ENCODE results near the gene SENP7.
"Not testable (repeated sequence)": the region's sequence is repeated elsewhere in the genome, so short reads cannot be mapped to it uniquely, and the experiment has no call there.

Gene SENP7

DNA sequence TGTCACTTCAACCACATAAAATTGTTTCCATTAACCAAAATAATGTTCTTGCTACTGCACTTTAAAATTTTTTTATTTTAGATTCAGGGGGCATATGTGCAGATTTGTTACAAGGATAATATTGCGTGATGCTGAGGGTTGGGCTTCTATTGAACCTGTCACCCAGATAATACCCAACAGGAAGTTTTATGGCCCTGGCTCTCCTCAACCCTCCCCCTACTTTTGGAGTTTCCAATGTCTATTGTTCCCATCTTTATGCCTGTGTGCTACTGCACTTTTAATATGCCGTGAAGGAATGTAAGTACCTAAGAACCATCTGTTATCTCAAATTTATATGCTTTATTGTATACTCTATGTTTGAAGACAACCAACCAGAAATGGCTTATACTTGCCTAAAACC is 150.6 kb downstream of the SENP7 start:
- no peak for DNase-seq (ENCODE audit: low read depth in 2 of 2, low spot score in 1 of 2)

DNA sequence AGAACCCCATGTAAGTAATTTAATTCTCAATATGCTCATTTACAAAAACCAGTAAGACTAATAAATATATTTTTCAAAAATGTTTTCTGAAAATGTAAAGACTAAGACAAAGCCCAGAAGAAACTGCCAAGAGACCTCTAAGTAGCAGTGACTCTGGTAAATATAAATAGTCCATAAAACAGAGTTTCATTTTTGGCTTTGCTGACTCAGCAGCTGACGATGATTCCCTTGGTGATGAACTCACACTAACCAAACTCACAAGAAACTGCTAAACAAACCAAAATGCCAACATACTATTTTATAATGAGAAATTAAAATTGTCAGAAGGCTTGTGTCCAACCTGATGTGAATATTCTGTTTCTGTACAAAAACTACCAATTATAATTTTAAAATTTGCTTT is 161.2 kb downstream of the SENP7 start:
- no peak for DNase-seq (ENCODE audit: low read depth in 2 of 2, low spot score in 1 of 2)

DNA sequence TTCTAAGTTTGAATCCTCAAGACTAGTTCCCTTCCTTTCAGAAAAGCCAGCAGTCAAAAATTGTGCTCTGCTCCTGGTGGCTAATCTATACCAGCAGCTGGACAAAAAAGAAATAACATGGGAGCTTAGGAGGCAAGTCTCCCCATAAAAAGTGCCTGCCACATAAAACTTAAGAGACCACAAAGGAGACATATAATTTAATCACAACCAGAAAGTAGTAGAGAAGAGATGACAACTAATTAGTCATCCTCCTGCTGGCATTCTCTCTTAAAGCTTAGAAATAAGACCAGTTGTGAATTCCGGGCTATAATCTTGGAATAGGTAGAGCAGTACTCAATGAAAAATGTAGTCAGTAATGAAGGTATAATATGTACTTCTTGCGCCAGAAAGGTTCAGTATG is 172.4 kb downstream of the SENP7 start:
- no peak for DNase-seq (ENCODE audit: low read depth in 2 of 2, low spot score in 1 of 2)

DNA sequence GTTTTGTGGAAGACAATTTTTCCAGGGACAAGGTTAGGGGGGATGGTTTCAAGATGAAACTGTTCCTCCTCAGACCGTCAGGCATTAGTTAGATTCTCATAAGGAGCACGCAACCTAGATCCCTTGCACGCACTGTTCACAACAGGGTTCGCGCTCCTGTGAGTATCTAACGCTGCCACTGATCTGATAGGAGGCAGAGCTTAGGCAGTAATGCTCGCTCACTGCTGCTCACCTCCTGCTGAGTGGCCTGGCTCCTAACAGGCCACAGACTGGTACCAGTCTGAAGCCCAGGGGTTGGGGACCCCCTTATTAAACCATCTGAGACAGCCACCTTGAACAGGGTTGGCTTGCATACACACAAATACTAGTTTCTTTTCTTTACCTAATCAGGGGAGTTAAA is 179.1 kb downstream of the SENP7 start:
- no peak for DNase-seq (ENCODE audit: low read depth in 2 of 2, low spot score in 1 of 2)

DNA sequence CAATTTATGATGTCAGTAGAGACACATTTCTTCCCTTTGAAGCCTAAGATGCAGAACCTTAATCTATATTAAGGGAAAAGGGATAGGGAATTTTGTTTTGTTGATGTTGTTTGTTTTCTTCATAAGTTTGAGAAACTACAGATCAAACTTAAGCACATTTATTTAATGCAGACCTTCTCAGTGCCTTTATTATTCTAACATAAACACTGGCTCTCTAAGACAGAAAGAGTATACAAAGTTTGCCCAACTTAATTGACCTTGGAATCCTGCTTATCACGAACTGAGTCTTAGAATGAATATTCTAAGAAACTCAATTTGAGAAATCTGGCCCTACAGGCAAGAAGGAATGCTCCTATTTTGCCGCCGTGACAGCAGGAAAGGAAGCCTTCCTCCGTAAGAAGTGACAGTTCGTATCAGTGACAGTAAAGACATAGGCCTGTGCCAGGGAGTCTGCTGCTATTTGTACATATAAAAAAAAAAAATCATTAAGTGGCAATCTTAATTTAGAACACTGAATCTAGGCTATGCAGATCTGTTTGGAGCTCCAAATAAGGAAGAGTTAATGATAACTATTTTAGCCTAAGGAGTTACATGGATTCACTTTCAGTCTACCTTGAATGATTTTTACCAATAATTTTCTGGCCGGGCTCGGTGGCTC is 183.9 kb downstream of the SENP7 start:
- no peak for DNase-seq (ENCODE audit: low read depth in 2 of 2, low spot score in 1 of 2)

DNA sequence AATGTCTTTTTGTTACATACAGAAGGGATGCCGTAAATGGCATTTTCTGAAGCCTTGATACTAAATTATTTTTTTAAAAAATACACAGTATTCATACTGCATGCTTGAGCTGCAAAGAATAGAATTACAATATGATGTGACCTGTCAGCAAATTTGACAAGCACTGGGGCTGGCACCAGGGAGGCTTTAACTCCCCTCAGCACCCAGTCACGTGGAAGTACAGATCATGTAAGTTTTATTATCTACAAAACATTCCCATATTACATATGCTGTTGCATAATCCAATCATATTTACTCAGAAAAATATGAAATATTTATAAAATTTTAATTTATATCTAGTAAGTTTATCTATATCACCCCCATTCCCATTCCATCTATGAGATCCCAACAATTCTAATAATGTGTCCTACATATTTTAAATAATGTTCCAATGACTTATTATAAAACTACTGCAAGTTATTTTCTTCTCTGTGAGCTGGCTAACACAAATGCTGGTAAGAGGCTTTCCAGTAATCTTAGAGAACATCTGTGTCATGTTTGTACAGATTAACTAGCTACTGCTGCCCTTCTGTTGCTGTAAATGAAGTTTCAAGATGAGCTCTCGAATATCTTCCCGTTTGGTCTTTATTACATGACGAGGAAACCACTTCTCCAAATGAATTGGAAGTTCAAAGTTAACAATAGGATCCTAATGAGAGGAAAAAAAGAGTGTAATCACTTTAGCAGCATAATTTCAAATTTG is 187.4 kb downstream of the SENP7 start:
- no peak for DNase-seq (ENCODE audit: low read depth in 2 of 2, low spot score in 1 of 2)

DNA sequence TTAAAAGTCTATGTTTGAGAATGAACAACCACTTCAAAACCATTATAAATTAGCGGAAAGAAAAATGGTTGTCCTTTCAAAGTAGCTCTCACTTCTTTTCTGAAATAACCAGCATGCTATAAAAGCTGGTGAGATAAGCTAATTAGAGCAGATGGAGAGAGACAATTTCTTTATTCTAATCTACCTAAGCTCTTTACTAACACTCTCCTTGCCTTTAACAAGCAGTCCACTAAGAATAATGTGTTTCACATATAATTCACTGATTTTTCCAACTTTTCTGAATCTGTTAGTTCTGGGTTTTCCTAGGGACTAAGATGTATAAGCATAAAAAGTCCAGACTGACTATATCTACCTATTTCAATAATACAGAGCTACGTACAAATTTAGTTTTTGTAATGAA is 192.5 kb downstream of the SENP7 start, which contains the start of gene IMPG2:
IMPG2 (minus strand) TSS at position 101 of the 400 bp plus-strand sequence. CDS start 203 bp downstream, outside the sequence.
- DNase-seq (ENCODE audit: low read depth in 2 of 2, low spot score in 1 of 2) = no peak

DNA sequence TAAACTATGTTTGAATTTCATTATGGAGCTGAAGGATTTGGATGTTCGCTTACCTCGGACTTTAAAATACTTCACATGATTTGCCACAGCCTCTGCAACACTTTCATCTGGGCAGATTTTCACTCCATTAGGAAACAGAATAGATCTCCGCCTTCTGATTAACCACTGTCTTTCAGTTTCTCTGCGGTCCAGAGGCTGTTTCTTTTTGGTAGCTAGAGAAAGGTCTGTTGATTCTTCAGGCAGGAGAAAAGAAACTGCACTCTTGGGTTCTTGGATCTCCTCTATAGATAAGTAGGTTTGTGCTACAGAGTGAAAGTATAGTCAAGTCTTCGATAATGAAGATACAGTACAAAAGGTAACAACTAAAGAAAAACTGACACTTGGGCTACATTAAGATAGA is 193.5 kb downstream of the SENP7 start:
- no peak for DNase-seq (ENCODE audit: low read depth in 2 of 2, low spot score in 1 of 2)

DNA sequence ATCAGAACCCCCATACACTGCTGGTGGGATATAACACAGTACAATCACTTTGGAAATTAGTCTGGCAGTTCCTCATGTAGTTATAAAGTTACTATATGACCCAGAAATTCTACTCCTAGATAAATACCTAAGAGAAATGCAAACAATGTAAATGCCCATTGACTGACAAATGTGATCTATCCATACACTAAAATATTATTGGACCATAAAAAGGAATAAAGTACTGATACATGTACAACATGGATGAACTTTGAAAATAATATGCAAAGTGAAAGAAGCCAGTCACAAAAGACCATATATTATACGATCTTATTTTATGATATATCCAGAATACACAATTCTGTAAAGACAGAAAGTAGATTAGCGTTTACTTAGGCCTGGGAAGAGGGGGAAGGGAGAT is 200.5 kb downstream of the SENP7 start:
- DNase-seq (ENCODE audit: low read depth in 2 of 2, low spot score in 1 of 2) = no peak

DNA sequence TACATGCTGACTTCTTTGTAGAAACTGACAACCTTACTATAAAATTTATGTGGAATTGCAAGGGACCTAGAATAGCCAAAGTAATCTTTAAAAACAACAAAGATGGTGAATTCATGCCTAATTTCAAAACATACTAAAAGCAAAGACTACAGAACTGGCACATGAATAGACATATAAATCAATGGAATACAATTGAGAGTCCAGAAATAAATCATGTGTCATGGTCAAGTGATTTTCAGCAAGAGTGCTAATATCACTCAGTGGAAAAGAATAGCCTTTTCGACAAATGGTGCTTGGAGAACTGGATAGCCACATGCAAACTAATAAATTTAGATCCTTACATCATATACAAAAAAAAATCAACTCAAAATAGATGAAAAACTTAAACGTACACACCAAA is 201.3 kb downstream of the SENP7 start:
- DNase-seq (ENCODE audit: low read depth in 2 of 2, low spot score in 1 of 2) = no peak

DNA sequence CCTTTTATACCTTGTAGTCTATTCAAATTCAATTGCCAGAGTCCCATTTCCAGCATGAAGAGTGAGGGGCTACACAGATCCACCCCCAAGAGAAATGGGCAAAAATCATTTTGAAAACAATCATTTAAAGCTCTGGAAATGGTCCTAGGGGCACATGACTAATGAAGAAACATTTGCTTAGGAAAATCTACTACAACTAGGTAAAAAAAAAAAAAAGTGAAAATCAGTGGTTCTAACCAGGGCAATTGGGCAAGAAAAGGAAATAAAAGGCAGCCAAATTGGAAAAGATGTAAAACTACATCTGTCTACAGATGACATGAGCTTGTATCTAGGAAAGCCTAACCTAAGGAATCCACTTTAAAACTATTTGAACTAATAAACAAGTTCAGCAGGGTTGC is 202.0 kb downstream of the SENP7 start:
- DNase-seq (ENCODE audit: low read depth in 2 of 2, low spot score in 1 of 2) = no peak

DNA sequence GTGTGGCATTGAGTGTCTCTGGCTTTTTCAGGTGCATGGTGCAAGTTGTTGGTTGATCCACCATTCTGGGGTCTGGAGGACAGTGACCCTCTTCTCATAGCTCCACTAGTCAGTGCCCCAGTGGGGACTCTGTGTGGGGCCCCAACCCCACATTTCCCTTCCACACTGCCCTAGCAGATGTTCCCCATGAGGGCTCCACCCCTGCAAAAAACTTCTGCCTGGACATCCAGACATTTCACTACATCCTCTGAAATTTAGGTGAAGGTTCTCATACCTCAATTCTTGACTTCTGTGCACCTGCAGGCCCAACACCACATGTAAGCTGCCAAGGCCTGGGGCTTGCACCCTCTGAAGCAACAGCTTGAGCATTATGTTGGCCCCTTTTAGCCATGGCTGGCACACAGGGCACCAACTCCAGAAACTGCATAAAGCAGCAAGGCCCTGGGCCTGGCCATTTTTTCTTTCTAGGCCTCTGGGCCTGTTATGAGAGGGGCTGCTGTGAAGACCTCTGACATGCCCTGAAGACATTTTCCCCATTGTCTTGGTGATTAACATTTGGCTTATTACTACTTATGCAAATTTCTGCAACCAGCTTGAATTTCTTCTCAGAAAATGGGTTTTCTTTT is 204.8 kb downstream of the SENP7 start:
- not testable (repeated sequence) for DNase-seq (ENCODE audit: low read depth in 2 of 2, low spot score in 1 of 2)

DNA sequence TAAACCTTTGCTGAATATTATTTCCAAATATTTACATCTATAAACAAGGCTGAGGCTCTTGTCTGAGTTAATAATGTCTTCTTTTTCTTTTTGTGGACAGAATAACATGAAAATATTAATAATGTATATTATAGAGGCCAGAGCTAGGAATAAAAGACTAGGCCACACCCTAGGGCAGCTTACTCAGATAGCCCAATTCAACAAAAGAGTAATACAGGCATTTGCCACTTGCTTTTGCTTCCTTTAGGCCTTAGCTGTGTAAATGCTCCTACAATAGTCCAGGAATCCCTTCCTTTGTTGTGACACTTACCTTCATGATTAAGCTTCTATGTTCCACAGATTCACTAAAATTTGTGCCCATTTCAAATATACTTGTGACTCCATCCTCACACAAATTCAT is 209.2 kb downstream of the SENP7 start:
- no peak for DNase-seq (ENCODE audit: low read depth in 2 of 2, low spot score in 1 of 2)

DNA sequence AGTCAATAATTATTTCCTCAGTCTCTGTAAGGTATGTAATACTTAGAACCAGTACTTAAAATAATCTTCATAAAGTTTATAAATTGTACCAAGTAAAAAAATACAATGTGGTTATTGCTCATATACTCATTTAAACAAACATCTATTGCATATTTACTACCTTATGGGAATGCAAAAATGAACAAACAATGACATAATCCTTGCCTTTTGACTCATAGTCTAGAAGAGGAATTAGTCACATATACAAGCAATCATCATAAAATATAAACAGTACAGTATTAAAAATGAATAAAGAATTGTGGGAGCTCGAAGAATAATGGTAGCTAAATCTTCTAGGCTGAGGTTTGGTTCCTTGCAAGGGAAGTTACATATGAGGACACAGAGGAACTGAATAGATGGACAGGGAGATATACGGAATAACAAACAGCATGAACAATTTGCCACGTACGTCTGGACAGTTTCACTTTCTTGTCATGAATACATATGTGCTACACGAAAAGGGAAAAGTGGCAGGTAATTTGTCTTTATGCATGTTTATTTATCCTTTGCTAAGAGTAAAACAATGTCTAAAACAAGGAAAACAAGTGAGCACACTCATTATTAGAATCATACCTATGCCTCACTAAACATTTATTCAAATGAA is 209.8 kb downstream of the SENP7 start:
- DNase-seq (ENCODE audit: low read depth in 2 of 2, low spot score in 1 of 2) = no peak

DNA sequence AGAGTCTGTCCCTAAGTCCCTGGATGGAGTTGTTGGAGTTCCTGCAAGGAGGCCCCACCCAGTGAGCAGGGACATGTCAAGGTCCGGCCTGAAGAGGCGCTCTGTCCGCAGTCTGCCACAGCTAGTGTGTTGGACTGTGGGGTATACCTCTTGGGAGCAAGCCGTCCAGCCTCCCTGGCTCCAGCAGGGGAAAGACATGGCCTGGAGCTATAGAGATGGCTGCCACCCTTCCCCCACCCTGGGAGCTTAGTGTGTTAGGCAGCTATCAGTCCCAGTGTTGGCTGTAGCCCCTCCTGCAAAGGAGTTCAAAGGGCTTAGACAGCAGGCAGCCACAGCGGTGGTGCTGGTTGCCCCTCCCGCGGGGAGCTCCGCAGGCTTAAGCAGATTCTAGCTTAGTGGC is 212.9 kb downstream of the SENP7 start:
- no peak for DNase-seq (ENCODE audit: low read depth in 2 of 2, low spot score in 1 of 2)

DNA sequence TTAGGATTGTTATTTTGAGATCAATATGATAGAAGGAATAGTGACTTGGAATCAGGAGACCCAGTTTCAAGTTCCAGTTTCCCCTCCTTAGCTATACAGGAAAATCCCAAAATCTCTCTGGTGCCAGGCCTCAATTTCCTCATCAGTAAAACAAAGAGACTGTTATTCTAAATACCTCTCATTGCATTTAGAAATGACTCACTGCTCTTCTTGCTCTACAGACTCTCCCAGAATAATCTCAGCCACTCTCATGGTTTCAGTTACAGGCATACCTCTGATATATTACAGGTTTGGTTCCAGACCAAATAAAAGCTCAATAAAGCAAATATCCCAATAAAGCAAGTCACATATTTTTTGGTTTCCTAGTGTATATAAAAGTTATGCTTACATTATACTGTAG is 221.0 kb downstream of the SENP7 start:
- no peak for DNase-seq (ENCODE audit: low read depth in 2 of 2, low spot score in 1 of 2)

DNA sequence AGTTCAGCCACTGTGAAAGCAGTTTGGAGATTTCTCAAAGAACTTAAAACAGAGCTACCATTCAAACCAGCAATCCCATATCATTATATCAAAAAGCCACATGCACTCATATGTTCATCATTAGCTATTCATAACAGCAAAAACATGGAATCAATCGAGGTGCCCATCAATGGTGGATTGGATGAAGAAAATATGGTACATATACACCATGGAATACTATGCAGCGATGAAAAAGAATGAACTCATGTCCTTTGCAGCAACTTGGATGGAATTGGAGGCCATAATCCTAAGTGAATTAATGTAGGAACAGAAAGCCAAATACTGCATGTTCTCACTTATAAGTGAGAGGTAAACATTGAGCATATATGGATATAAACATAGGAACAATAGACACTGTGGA is 224.7 kb downstream of the SENP7 start:
- no peak for DNase-seq (ENCODE audit: low read depth in 2 of 2, low spot score in 1 of 2)

DNA sequence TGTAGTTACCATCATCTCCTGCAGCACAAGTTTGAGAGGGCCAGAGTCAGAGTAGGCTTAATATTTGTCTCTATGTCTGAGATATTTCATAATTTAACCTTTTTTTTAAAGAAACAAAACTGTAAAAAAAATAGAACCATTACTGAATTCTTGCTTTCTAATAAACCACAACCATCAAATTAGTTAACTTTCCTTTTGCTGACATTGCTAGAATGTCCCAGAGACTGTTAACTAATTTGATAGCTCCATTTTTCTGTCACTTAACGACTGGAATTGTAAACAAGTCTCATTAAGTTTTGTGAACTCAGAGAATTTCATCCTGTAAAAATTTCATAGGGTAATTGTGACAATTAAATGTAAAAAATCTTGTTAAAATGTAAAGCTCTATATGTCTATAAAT is 228.3 kb downstream of the SENP7 start:
- no peak for DNase-seq (ENCODE audit: low read depth in 2 of 2, low spot score in 1 of 2)

DNA sequence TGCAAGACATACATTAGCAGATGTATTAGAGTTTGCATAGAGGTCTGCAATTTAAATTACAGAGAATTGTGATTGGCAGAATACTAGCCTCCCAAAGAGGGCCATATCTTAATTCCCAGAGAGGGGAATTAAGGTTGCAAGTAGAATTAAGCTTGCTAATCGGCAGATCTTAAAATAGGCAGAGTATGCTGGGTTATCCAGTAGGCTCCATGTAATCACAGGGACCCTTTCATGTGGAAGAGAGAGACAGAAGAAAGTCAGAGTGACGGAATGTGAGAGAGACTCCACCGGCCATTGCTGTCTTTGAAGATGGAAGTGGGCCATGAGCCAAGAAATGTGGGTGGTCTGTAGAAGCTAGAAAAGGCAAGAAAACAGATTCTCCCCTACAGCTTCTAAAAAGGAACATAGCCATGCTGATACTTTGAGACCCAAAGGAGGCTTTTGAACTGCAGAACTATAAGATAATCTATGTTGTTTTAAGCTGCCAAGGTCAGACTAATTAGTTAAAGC is 231.4 kb downstream of the SENP7 start:
- no peak for DNase-seq (ENCODE audit: low read depth in 2 of 2, low spot score in 1 of 2)

DNA sequence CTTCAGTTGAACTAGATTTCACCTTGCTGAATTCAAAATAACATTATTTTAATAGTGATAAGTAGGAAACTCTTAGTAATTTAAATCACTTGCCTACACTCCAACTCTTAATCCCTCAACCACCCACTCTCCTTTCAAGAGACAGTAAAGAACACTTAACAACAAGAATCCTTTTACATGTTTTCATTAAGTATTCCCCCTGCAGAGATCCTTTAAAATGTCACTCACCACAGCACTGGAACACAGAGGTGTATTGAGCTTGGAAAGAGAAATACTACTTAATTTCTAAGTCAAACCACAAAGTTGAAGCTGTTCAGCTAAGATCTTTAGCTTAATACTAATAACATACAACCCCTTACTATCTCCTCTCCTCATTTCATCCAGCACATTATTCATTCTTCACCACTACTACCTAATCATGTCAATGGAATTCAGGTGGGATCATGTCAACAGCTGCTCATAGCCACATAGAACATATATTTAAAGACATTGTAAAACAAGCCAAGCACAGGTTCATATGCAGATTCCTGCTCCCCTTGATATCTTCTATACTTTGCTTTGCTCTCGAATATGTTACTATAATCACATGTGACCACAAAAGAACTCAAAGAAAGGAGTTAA is 233.1 kb downstream of the SENP7 start:
- no peak for DNase-seq (ENCODE audit: low read depth in 2 of 2, low spot score in 1 of 2)

DNA sequence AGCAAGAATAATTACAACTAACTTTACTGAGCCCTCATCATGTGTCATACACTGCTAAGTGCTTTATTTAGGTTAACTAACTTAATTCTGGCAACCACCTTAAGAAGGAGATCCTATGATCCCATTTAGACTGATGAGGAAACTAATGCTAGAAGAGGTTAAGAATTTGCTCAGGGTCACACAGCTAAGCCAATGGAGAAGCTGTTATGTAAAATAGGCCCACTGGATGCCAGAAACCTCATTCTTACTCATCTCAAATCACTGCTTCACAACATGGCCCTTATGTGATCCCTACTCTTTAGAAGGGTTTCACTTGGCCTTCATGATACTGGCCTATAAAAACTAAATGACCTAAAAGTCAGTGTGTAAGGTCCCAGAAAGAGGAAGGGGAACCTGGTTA is 233.8 kb downstream of the SENP7 start:
- DNase-seq (ENCODE audit: low read depth in 2 of 2, low spot score in 1 of 2) = no peak
